Measurements from ENCODE around the gene RTN4.

The RTN4 gene

DNA sequence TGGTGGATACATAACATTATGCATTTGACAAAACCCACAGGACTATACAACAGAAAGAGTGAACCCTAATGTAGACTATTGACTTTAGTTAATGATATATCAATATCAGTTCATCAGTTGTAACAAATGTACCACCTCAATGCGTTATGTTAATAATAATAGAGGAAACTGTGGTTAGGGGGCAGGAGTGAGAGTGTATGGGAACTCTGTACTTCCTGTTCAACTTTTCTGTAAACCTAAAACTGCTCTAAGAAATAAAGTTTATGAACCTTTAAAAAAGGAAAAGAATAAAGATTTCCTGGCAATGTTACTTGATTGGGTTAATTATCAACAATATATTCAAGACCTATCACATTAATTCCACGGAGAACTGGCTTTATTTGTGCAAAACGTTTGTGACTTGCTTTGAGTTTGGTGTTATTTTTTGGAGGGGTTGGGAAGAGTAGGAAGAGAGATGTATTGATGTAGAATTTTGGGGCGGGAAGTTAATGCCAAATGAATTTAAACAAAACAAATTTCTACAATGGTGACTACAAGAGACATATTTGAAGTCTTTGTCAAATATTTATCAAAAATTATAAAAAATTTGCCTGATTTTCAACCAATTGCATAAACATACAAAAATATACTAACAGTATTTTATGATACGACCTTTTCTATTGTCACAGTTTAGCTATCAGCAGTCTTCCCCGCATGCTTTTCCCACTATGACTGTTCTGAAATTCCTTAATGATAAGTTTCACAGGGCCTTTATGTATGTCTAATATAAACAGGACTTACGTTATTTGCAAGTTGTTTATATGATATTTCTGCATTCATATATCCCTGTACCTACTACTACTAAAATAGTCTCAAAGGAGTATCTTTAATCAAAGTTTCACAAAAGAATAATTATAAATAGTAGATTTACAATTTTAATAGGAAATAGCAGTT, 2.1 kb upstream of the RTN4 start:
- H3F3A ChIP-seq (ENCODE audit: control insufficient read depth, insufficient read depth), result peaks cover 12% of the 10 kb centered on the region; the same call in 1 of the 2 replicates
- TF ChIP-seq EZH2phosphoT487 (IDR thresholded peaks at IDR 0.05; ENCODE audit: borderline replicate concordance, low read length), result no peak
- no peak for TF ChIP-seq CTCF (IDR thresholded peaks at IDR 0.05; ENCODE audit: low read depth, low read length, poor library complexity, severe bottlenecking)
- peaks cover 7% of the 10 kb centered on the region; the same call in 1 of the 2 replicates for H3K36me3 ChIP-seq (ENCODE audit: control insufficient read depth, low read length)
- no peaks in the 10 kb centered on the region for H3K9me3 ChIP-seq (ENCODE audit: control insufficient read depth, insufficient read depth, low read length)
- peaks cover 45% of the 10 kb centered on the region for H3K4me1 ChIP-seq (ENCODE audit: control insufficient read depth, low read length)
- H3K4me2 ChIP-seq (ENCODE audit: low read length), result peak overlapping the region; percentile 84
- H4K20me1 ChIP-seq (ENCODE audit: control insufficient read depth, insufficient read depth, low read depth, low read length), result peaks cover 7% of the 10 kb centered on the region; the same call in 1 of the 2 replicates
- peaks cover 38% of the 10 kb centered on the region for H3K79me2 ChIP-seq (ENCODE audit: control insufficient read depth, low read length)
- no peaks in the 10 kb centered on the region for H3K9me2 ChIP-seq (replicated peaks; ENCODE audit: control insufficient read depth, low read length)
- H3K4me3 ChIP-seq (ENCODE audit: low read length), result peak overlapping the region; percentile 70
- H3K27ac ChIP-seq (ENCODE audit: low read depth, low read length), result peak overlapping the region; percentile 76
- H3K27me3 ChIP-seq (ENCODE audit: control insufficient read depth, low read length), result no peaks in the 10 kb centered on the region

DNA sequence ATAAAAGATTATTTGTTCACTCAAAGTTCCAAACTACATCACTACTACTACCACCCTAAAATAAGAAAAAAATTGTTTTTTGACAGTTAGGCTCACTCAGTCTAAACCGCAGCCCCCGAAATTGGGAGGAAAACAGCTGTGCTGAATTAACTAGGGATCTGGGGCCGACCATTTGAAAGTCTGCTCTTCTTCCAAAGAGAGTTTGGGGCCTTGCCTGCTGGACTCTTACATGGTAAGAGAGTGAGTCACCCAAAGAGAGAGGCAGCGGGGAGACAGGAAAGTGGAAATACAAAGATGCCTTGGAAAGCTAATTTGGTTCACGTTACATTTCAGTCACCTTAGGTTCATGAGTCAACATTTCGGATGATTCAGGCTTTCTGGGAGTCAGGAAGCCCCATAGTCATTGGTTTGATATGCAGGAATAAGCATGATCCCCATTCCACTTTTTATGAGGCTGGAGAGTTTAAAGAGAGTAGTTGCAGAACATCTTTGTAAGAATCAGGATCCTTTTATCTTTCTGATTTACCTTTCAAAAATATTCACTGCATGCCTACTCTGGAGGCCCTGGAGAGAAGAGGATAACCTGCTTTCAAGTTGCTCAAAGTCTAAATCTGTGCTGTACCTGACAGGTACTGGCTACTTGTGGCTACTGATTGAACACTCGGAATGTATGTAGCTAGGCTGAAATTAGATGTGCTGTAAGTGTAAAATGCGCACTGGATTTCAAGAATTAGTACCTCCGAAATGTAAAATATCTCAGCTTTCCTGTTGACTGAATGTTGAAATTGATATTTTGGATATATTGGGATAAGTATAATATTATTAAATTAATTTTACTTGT, 995 bp upstream of the RTN4 start:
- Histone ChIP-seq H3K4me3 (ENCODE audit: low read length) (peak overlapping the region; percentile 70), H3K4me2 (ENCODE audit: low read length) (peak overlapping the region; percentile 84), H3K9me3 (ENCODE audit: control insufficient read depth, insufficient read depth, low read length) (no peaks in the 10 kb centered on the region), H3K9me2 (replicated peaks; ENCODE audit: control insufficient read depth, low read length) (no peaks in the 10 kb centered on the region), H3K4me1 (ENCODE audit: control insufficient read depth, low read length) (peaks cover 51% of the 10 kb centered on the region), H3F3A (ENCODE audit: control insufficient read depth, insufficient read depth) (peaks cover 12% of the 10 kb centered on the region; the same call in 1 of the 2 replicates), H4K20me1 (ENCODE audit: control insufficient read depth, insufficient read depth, low read depth, low read length) (peaks cover 8% of the 10 kb centered on the region; the same call in 1 of the 2 replicates), H3K79me2 (ENCODE audit: control insufficient read depth, low read length) (peaks cover 49% of the 10 kb centered on the region), H3K27ac (ENCODE audit: low read depth, low read length) (peak overlapping the region; percentile 76), H3K36me3 (ENCODE audit: control insufficient read depth, low read length) (peaks cover 11% of the 10 kb centered on the region; the same call in 1 of the 2 replicates), H3K27me3 (ENCODE audit: control insufficient read depth, low read length) (no peaks in the 10 kb centered on the region)
- TF ChIP-seq EZH2phosphoT487 (IDR thresholded peaks at IDR 0.05; ENCODE audit: borderline replicate concordance, low read length) (no peak), CTCF (IDR thresholded peaks at IDR 0.05; ENCODE audit: low read depth, low read length, poor library complexity, severe bottlenecking) (no peak)

DNA sequence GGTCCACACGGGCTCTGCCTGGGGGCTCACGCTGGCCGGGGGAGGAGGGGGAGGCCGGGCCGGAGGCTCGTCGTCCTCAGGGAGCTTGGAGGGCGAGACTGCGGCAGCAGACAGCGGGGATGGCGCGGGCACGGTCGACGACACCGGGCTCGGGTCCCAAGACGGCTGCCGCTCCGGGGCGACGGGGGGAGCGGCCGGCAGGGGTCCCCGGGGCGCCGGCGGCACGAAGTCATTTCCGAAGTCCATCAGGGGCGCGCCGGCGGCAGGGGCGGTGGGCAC, 491 bp downstream of the RTN4 start:
- Histone ChIP-seq H3K9me2 (replicated peaks; ENCODE audit: control insufficient read depth, low read length) (no peaks in the 10 kb centered on the region), H3K27ac (ENCODE audit: low read depth, low read length) (peak overlapping the region; percentile 85), H4K20me1 (ENCODE audit: control insufficient read depth, insufficient read depth, low read depth, low read length) (peaks cover 8% of the 10 kb centered on the region; the same call in 1 of the 2 replicates), H3K36me3 (ENCODE audit: control insufficient read depth, low read length) (peaks cover 11% of the 10 kb centered on the region; the same call in 1 of the 2 replicates), H3K4me3 (ENCODE audit: low read length) (peak overlapping the region; percentile 70), H3K27me3 (ENCODE audit: control insufficient read depth, low read length) (no peaks in the 10 kb centered on the region), H3K4me2 (ENCODE audit: low read length) (peak overlapping the region; percentile 92), H3F3A (ENCODE audit: control insufficient read depth, insufficient read depth) (peaks cover 12% of the 10 kb centered on the region; the same call in 1 of the 2 replicates), H3K9me3 (ENCODE audit: control insufficient read depth, insufficient read depth, low read length) (no peaks in the 10 kb centered on the region), H3K79me2 (ENCODE audit: control insufficient read depth, low read length) (peaks cover 64% of the 10 kb centered on the region), H3K4me1 (ENCODE audit: control insufficient read depth, low read length) (peaks cover 51% of the 10 kb centered on the region)
- no peak for TF ChIP-seq EZH2phosphoT487 (IDR thresholded peaks at IDR 0.05; ENCODE audit: borderline replicate concordance, low read length)
- TF ChIP-seq CTCF (IDR thresholded peaks at IDR 0.05; ENCODE audit: low read depth, low read length, poor library complexity, severe bottlenecking), result no peak

Data from DOHH2 (cell line).